ENCODE results near the gene OSBPL3.

The OSBPL3 gene

DNA sequence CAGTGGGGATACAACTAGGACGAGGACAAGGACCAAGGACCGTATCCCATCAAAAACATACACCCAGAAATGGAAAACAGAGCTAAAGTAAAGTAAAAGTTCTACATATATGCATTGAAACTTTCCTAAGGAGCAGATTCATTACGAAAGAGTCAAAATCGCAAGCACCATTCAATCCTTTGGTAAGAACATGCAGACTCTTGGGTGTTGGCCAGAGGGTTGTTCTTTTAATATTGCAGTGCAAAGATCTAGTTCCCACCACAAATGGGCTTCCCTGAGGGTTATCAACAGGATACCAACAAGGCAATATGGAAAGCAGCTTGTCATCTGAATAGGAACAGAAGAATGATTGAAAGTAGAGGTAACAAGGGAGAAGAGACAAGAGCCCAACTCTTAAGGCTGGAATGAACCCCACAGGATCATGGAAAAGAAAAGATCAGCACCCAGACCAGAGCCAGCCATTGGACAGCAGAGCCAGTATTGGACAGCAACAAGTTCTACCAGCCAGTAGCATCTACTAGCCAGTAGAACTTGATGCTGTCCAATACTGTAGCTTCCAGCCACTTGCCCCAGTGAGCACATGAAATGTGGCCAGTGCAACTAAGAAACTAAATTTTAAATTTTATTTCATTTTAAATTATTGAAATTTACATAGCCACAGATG lies 66.0 kb downstream of the OSBPL3 start:
- TF ChIP-seq CTCF (conservative IDR thresholded peaks at IDR 0.05; ENCODE audit: low read depth), result no peak
- ChIA-PET CTCF (interaction anchor here (0.7 to 0.9 kb wide), 2 partner anchors 11 to 65 kb away, joined by 3 to 9 read pairs; no protein-coding TSS in a partner anchor), POLR2A (ENCODE audit: low non-redundant PET) (no interaction called here)
- H3K27ac ChIP-seq, result no peak overlapping the region
- DNase-seq (ENCODE audit: low spot score), result no peak

GRCh38 chr7:24912874-24913514 lies 67.0 kb downstream of the OSBPL3 start:
- H3K27ac ChIP-seq, result peak overlapping the region; percentile 30; the same call in 1 of the 2 replicates
- POLR2A ChIA-PET (ENCODE audit: low non-redundant PET), result no interaction called here
- no peak for DNase-seq (ENCODE audit: low spot score)
- no peak for TF ChIP-seq CTCF (conservative IDR thresholded peaks at IDR 0.05; ENCODE audit: low read depth)
- CTCF ChIA-PET, result no interaction called here

- POLR2A ChIA-PET (ENCODE audit: low non-redundant PET), result no interaction called here
- CTCF ChIA-PET, result no interaction called here
- DNase-seq (ENCODE audit: low spot score), result no peak
- H3K27ac ChIP-seq, result peak overlapping the region; percentile 30; the same call in 1 of the 2 replicates
- TF ChIP-seq CTCF (conservative IDR thresholded peaks at IDR 0.05; ENCODE audit: low read depth), result no peak
These were observed 67.6 kb downstream of the OSBPL3 start for GRCh38 chr7:24912424-24912823.

DNA sequence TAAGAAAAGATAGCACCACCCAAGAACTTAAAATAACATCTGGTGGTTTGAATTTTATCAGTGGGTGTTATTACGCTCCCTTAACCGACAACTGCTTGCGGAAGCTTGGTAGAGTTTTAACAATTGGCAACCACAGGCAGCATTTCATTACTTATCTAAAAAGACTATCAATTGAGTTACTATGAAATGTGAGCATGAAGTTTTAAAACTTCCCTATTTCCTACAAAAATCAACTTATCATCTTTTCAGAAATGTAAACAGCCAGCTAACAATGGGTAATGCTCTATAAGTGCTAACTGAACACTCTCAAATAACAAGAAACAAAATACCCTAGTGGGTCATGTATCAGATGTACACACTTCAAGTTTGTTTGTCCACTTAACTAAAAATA lies 68.8 kb downstream of the OSBPL3 start:
- no peak for DNase-seq (ENCODE audit: low spot score)
- CTCF ChIA-PET, result interaction anchor here (0.6 kb wide), 2 partner anchors 1327 to 1600 kb away, joined by 3 to 9 read pairs; no protein-coding TSS in a partner anchor
- POLR2A ChIA-PET (ENCODE audit: low non-redundant PET), result no interaction called here
- TF ChIP-seq CTCF (conservative IDR thresholded peaks at IDR 0.05; ENCODE audit: low read depth), result no peak
- no peak overlapping the region for H3K27ac ChIP-seq

- ChIA-PET CTCF (interaction anchor here (0.6 kb wide), 2 partner anchors 1326 to 1600 kb away, joined by 3 to 9 read pairs; no protein-coding TSS in a partner anchor), POLR2A (ENCODE audit: low non-redundant PET) (no interaction called here)
- no peak for TF ChIP-seq CTCF (conservative IDR thresholded peaks at IDR 0.05; ENCODE audit: low read depth)
- no peak for DNase-seq (ENCODE audit: low spot score)
- H3K27ac ChIP-seq, result no peak overlapping the region
These were observed 69.3 kb downstream of the OSBPL3 start for GRCh38 chr7:24910551-24911212.

DNA sequence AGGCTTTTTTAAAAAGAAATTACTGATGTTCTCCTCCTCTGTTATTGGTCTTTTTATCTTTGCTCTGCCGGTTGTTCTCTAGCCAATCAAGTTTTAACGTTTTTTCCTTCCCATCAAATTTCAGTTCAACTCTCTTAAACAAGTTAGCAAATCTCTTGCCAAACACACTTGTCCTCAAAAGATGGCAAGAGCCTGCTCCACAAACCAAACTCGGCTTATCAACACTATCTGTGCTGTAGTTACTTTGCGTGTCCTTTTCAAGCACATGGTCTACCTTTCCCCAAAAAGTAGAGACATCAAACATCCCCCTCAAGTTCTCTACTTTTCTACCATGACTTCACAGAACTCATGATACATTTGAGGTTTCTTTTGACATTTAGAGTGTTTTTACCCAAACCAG lies 71.3 kb downstream of the OSBPL3 start:
- POLR2A ChIA-PET (ENCODE audit: low non-redundant PET), result no interaction called here
- no peak for TF ChIP-seq CTCF (conservative IDR thresholded peaks at IDR 0.05; ENCODE audit: low read depth)
- CTCF ChIA-PET, result interaction anchor here (0.6 to 1.0 kb wide), 2 partner anchors 27 to 190 kb away, joined by 3 read pairs; no protein-coding TSS in a partner anchor
- no peak overlapping the region for H3K27ac ChIP-seq
- DNase-seq (ENCODE audit: low spot score), result no peak

Measured in RWPE1 (cell line).